IMR-90 (cell line): ENCODE data around the gene COL27A1. TPM values are rescaled to one million over a fixed set of nuclear protein-coding genes. Genes with fewer than 3 reads are reported as not detected.
"Not testable (repeated sequence)": the region's sequence is repeated elsewhere in the genome, so short reads cannot be mapped to it uniquely, and the experiment has no call there.

Experiments
- ATAC-seq: fragments of 200-7000 bp; cut with Tn5 transposase; 2 replicates; pipeline ENCODE4 v1.9.1; 2020; ENCODE audit warnings: low read depth, mild to moderate bottlenecking, moderate library complexity
- BruUV-seq: library from RNA; stranded (reverse); fragments of 400-500 nt; replicated peaks from 2 replicates; lab custom pipeline; 2021; lab: Mats Ljungman, UMichigan
- CTCF ChIA-PET: fragments of 300-600 bp; formaldehyde crosslinking; extraction: SDS; loops from one replicate; lab custom pipeline; 2021; ENCODE audit warnings: antibody characterized with exemption; lab: Yijun Ruan, JAX
- POLR2A ChIA-PET: fragments of 300-600 bp; sonication (Branson Sonifier 250); formaldehyde crosslinking; loops from one replicate; lab custom pipeline; 2022; ENCODE audit warnings: antibody characterized with exemption; ENCODE audit not compliant: unreplicated experiment; lab: Charles Lee
- DNase-seq: peaks from one replicate; pipeline ENCODE4 v3.0.0; 2013
- H2AFZ ChIP-seq: replicated peaks from 2 replicates; pipeline ENCODE3; 2013; ENCODE audit warnings: low read length, mild to moderate bottlenecking; ENCODE audit not compliant: poor library complexity
- H2AK5ac ChIP-seq: 2 replicates; pipeline ENCODE4 v1.6.1; 2013; ENCODE audit warnings: low read depth, low read length, inconsistent platforms
- H2AK9ac ChIP-seq: replicated peaks from 2 replicates; pipeline ENCODE3; 2013; ENCODE audit warnings: mild to moderate bottlenecking, low read depth, low read length, moderate library complexity; ENCODE audit not compliant: poor library complexity
- H2BK120ac ChIP-seq: 2 replicates; pipeline ENCODE4 v1.6.1; 2013; ENCODE audit warnings: low read depth, low read length, inconsistent platforms
- H2BK15ac ChIP-seq: 3 replicates; pipeline ENCODE4 v1.6.1; 2013; ENCODE audit warnings: low read depth, low read length, inconsistent platforms
- H2BK20ac ChIP-seq: 2 replicates; pipeline ENCODE4 v1.6.1; 2013; ENCODE audit warnings: low read depth, mild to moderate bottlenecking, inconsistent platforms, low read length, moderate library complexity
- H2BK5ac ChIP-seq: 2 replicates; pipeline ENCODE4 v1.6.1; 2013; ENCODE audit warnings: mild to moderate bottlenecking, low read depth, low read length, inconsistent platforms; ENCODE audit not compliant: poor library complexity, severe bottlenecking
- H3K14ac ChIP-seq: replicated peaks from 2 replicates; pipeline ENCODE4 v1.6.1; 2013; ENCODE audit warnings: low read depth, low read length, inconsistent platforms
- H3K18ac ChIP-seq: 2 replicates; pipeline ENCODE4 v1.6.1; 2013; ENCODE audit warnings: low read depth, low read length, control low read depth
- H3K23ac ChIP-seq: 2 replicates; pipeline ENCODE4 v1.6.1; 2013; ENCODE audit warnings: low read depth, low read length, inconsistent platforms
- H3K27ac ChIP-seq: 2 replicates; pipeline ENCODE4 v1.5.1; 2013; ENCODE audit warnings: mild to moderate bottlenecking, control low read depth, low read length; ENCODE audit not compliant: insufficient read depth
- H3K27me3 ChIP-seq: 2 replicates; pipeline ENCODE4 v1.6.1; 2013; ENCODE audit warnings: low read length; ENCODE audit not compliant: control insufficient read depth, insufficient read depth
- H3K36me3 ChIP-seq: 2 replicates; pipeline ENCODE4 v1.6.1; 2013; ENCODE audit warnings: low read length, mixed read lengths; ENCODE audit not compliant: control insufficient read depth, insufficient read depth
- H3K4ac ChIP-seq: 2 replicates; pipeline ENCODE4 v1.6.1; 2013; ENCODE audit warnings: low read depth, low read length, inconsistent platforms
- H3K4me1 ChIP-seq: 2 replicates; pipeline ENCODE4 v1.6.1; 2013; ENCODE audit warnings: low read length, mixed read lengths; ENCODE audit not compliant: control insufficient read depth, insufficient read depth
- H3K4me2 ChIP-seq: 2 replicates; pipeline ENCODE4 v1.6.1; 2013; ENCODE audit warnings: low read depth, mild to moderate bottlenecking, control low read depth, low read length, moderate library complexity
- H3K4me3 ChIP-seq: 2 replicates; pipeline ENCODE4 v1.5.1; 2013; ENCODE audit warnings: low read depth, mild to moderate bottlenecking, control low read depth, low read length, moderate library complexity; ENCODE audit not compliant: insufficient read depth
- H3K56ac ChIP-seq: 2 replicates; pipeline ENCODE4 v1.6.1; 2013; ENCODE audit warnings: low read length, inconsistent platforms; ENCODE audit not compliant: insufficient read depth; ENCODE audit errors: extremely low read depth
- H3K79me1 ChIP-seq, 2 experiments: 2 replicates each; pipeline ENCODE4 v1.6.1; 2013; ENCODE audit warnings: low read length in 2 of 2, inconsistent platforms in 1 of 2, low read depth in 1 of 2
- H3K9ac ChIP-seq: 2 replicates; pipeline ENCODE4 v1.6.1; 2013; ENCODE audit warnings: low read depth, low read length, control low read depth
- H3K9me1 ChIP-seq: 2 replicates; pipeline ENCODE4 v1.6.1; 2013; ENCODE audit warnings: low read length, inconsistent platforms; ENCODE audit not compliant: insufficient read depth
- H3K9me3 ChIP-seq: 2 replicates; pipeline ENCODE4 v1.6.1; 2013; ENCODE audit warnings: low read length; ENCODE audit not compliant: control insufficient read depth, insufficient read depth
- H4K20me1 ChIP-seq: 2 replicates; pipeline ENCODE4 v1.6.1; 2013; ENCODE audit warnings: low read length, inconsistent platforms; ENCODE audit not compliant: insufficient read depth
- H4K5ac ChIP-seq: 2 replicates; pipeline ENCODE4 v1.6.1; 2013; ENCODE audit warnings: mild to moderate bottlenecking, low read depth, low read length, control low read depth
- H4K8ac ChIP-seq, 2 experiments: 2 replicates each; pipeline ENCODE4 v1.6.1; 2013; ENCODE audit warnings: low read depth in 2 of 2, low read length in 2 of 2, control low read depth in 1 of 2, inconsistent platforms in 1 of 2
- H4K91ac ChIP-seq: 2 replicates; pipeline ENCODE4 v1.6.1; 2013; ENCODE audit warnings: low read depth, low read length, inconsistent platforms; ENCODE audit not compliant: insufficient read depth
- WGBS, 2 experiments: methylation state at CpG; one replicate each; pipeline versions ENCODE4 v1.1.5 to v1.1.7; 2013; ENCODE audit warnings: missing lambda C conversion rate in 2 of 2; ENCODE audit not compliant: insufficient read length in 1 of 2; ENCODE audit errors: extremely low coverage in 2 of 2; 5-methylcytosine and 5-hydroxymethylcytosine counted together
- dilution Hi-C: fragments of 300-500 bp; cut with HindIII; formaldehyde crosslinking; loops from one replicate; pipeline ENCODE4 v1.14.3; 2018; ENCODE audit warnings: low sequenced_read_pairs; ENCODE audit not compliant: unreplicated experiment
- in situ Hi-C: fragments of 300-500 bp; cut with MboI; formaldehyde crosslinking; loops from 3 replicates; pipeline ENCODE4 v1.14.3; 2019; ENCODE audit warnings: low sequenced_read_pairs, inconsistent platforms, mixed read lengths
- intact Hi-C: fragments of 100-400 bp; cut with micrococcal nuclease; formaldehyde crosslinking; loops from 2 replicates; pipeline ENCODE4 v1.10.0; 2022
- polyA plus RNA-seq, 3 experiments: library from polyadenylated mRNA; depleted of rRNA; stranded (reverse); fragments of >200 nt; gene quantifications; 2 replicates each; pipeline ENCODE4 v1.2.3, GENCODE V29; 2012; ENCODE audit warnings: low replicate concordance in 1 of 3
- total RNA-seq: library from RNA; depleted of rRNA; stranded (reverse); fragments of >200 nt; gene quantifications from 2 replicates; pipeline ENCODE4 v1.2.3, GENCODE V29; 2012

The COL27A1 gene
- total and polyA plus RNA-seq, 2 of the 4 experiments (the other 2 are of a cell fraction): 3.2 to 18.3 TPM

- H3K14ac ChIP-seq, H3K4me3 ChIP-seq, H4K91ac ChIP-seq, H2BK20ac ChIP-seq, H4K8ac ChIP-seq, dilution Hi-C loops, H2BK5ac ChIP-seq, intact Hi-C loops, H3K4ac ChIP-seq, H2BK120ac ChIP-seq, H2BK15ac ChIP-seq, H3K27me3 ChIP-seq, H3K9me3 ChIP-seq, H3K23ac ChIP-seq, H4K5ac ChIP-seq, H3K27ac ChIP-seq, H2AK5ac ChIP-seq, DNase-seq, BruUV-seq, CTCF ChIA-PET, H3K18ac ChIP-seq, H3K9me1 ChIP-seq, in situ Hi-C loops, H3K56ac ChIP-seq, H3K9ac ChIP-seq, H3K79me1 ChIP-seq, H3K4me2 ChIP-seq, H2AFZ ChIP-seq, POLR2A ChIA-PET, ATAC-seq, H3K4me1 ChIP-seq, H4K20me1 ChIP-seq, H3K36me3 ChIP-seq, H2AK9ac ChIP-seq: not testable (repeated sequence)
- no CpG with 5 or more reads among the region's 3 CpGs for WGBS, 2 experiments
Observed at GRCh38 chr9:114325684-114326254, 170.4 kb downstream of the COL27A1 start.
